Neural crest cell (in vitro differentiated cells): ENCODE measurements around the gene CYP26C1. TPM values are rescaled to one million over a fixed set of nuclear protein-coding genes. Genes with fewer than 3 reads are reported as not detected.
"Not testable (repeated sequence)": the region's sequence is repeated elsewhere in the genome, so short reads cannot be mapped to it uniquely, and the experiment has no call there.

ENCODE experiments used
- DNase-seq: peaks from one replicate; pipeline ENCODE4 v3.0.0; 2021; ENCODE audit warnings: low read depth, mixed read lengths, low spot score
- H3K27ac Mint-ChIP-seq: one replicate; pipeline ENCODE4 v1.8.0; 2021; ENCODE audit warnings: mild to moderate bottlenecking, mixed read lengths; ENCODE audit not compliant: unreplicated experiment
- H3K27me3 Mint-ChIP-seq: 2 replicates; pipeline ENCODE4 v1.8.0; 2021; ENCODE audit warnings: low read depth, mild to moderate bottlenecking, mixed read lengths
- H3K36me3 Mint-ChIP-seq: 2 replicates; pipeline ENCODE4 v1.8.0; 2021; ENCODE audit warnings: low read depth, mild to moderate bottlenecking, mixed read lengths
- H3K4me1 Mint-ChIP-seq: 2 replicates; pipeline ENCODE4 v1.8.0; 2021; ENCODE audit warnings: mixed read lengths
- H3K4me3 Mint-ChIP-seq: one replicate; pipeline ENCODE4 v1.8.0; 2021; ENCODE audit warnings: mild to moderate bottlenecking, mixed read lengths
- H3K9me3 Mint-ChIP-seq: 2 replicates; pipeline ENCODE4 v1.8.0; 2021; ENCODE audit warnings: mixed read lengths
- CTCF ChIP-seq: fragments of 200-600 bp; sonication (generic); conservative IDR thresholded peaks from 2 replicates; pipeline ENCODE4 v1.5.0; 2021; ENCODE audit warnings: antibody characterized with exemption, mild to moderate bottlenecking
- total RNA-seq: library from RNA; stranded (reverse); gene quantifications from 2 replicates; pipeline ENCODE4 v1.2.1, GENCODE V29; 2021

The CYP26C1 gene
- total RNA-seq, 1 donor from 2014 or later: 0.37 TPM

- Mint-ChIP-seq H3K4me3 (no peak overlapping the region), H3K27me3 (no peaks in the 10 kb centered on the region), H3K9me3 (peaks cover 5% of the 10 kb centered on the region), H3K27ac (no peak overlapping the region), H3K36me3 (no peaks in the 10 kb centered on the region), H3K4me1 (no peaks in the 10 kb centered on the region)
- no peak for TF ChIP-seq CTCF
- DNase-seq: no peak
These were observed 36.8 kb downstream of the CYP26C1 start for GRCh38 chr10:93097386-93097785.

- no peak for TF ChIP-seq CTCF
- Mint-ChIP-seq H3K4me1 (no peaks in the 10 kb centered on the region), H3K4me3 (no peak overlapping the region), H3K27me3 (no peaks in the 10 kb centered on the region), H3K9me3 (peaks cover 5% of the 10 kb centered on the region), H3K27ac (no peak overlapping the region), H3K36me3 (no peaks in the 10 kb centered on the region)
- no peak for DNase-seq
These were observed 38.2 kb downstream of the CYP26C1 start for GRCh38 chr10:93098816-93099215.

GRCh38 chr10:93099670-93100069, 39.1 kb downstream of the CYP26C1 start:
- Mint-ChIP-seq H3K36me3 (no peaks in the 10 kb centered on the region), H3K27me3 (no peaks in the 10 kb centered on the region), H3K4me3 (no peak overlapping the region), H3K4me1 (no peaks in the 10 kb centered on the region), H3K27ac (no peak overlapping the region), H3K9me3 (peaks cover 5% of the 10 kb centered on the region)
- no peak for DNase-seq
- no peak for TF ChIP-seq CTCF

GRCh38 chr10:93101148-93101547, 40.5 kb downstream of the CYP26C1 start:
- DNase-seq, H3K36me3 Mint-ChIP-seq, H3K9me3 Mint-ChIP-seq, H3K4me1 Mint-ChIP-seq, H3K27me3 Mint-ChIP-seq, H3K27ac Mint-ChIP-seq, H3K4me3 Mint-ChIP-seq: not testable (repeated sequence)

GRCh38 chr10:93103953-93104352, 43.4 kb downstream of the CYP26C1 start:
- Mint-ChIP-seq H3K9me3 (peaks cover 4% of the 10 kb centered on the region), H3K27me3 (no peaks in the 10 kb centered on the region), H3K36me3 (no peaks in the 10 kb centered on the region), H3K4me1 (no peaks in the 10 kb centered on the region), H3K27ac (no peak overlapping the region), H3K4me3 (no peak overlapping the region)
- TF ChIP-seq CTCF: no peak
- no peak for DNase-seq

GRCh38 chr10:93106631-93107072, 46.1 kb downstream of the CYP26C1 start:
- H3K27ac Mint-ChIP-seq: no peak overlapping the region
- H3K36me3 Mint-ChIP-seq: no peaks in the 10 kb centered on the region
- H3K27me3 Mint-ChIP-seq: peaks cover 2% of the 10 kb centered on the region
- H3K4me3 Mint-ChIP-seq: no peak overlapping the region
- TF ChIP-seq CTCF: no peak
- H3K9me3 Mint-ChIP-seq: peaks cover 2% of the 10 kb centered on the region
- no peaks in the 10 kb centered on the region for H3K4me1 Mint-ChIP-seq
- DNase-seq: no peak
